Cardiac muscle cell (in vitro differentiated cells and primary cell): ENCODE data around the gene HSPA4L. TPM values are rescaled to one million over a fixed set of nuclear protein-coding genes. Genes with fewer than 3 reads are reported as not detected.

Experiments
- DNase-seq, 2 donors: peaks; one replicate each; pipeline versions ENCODE4 v3.0.0 to v3.0.0-alpha.2; 2010 to 2017; ENCODE audit warnings: low read depth in 1 of 2, low spot score in 1 of 2
- H3K27ac ChIP-seq: fragments of 200-600 bp; sonication (generic); 2 replicates; pipeline ENCODE4 v1.5.1; 2016
- H3K27me3 ChIP-seq: fragments of 200-600 bp; sonication (generic); 2 replicates; pipeline ENCODE4 v1.6.0; 2016; ENCODE audit warnings: control low read depth
- H3K36me3 ChIP-seq: fragments of 200-600 bp; sonication (generic); 2 replicates; pipeline ENCODE4 v1.5.1; 2016; ENCODE audit warnings: control low read depth
- H3K4me1 ChIP-seq: fragments of 200-600 bp; sonication (generic); 2 replicates; pipeline ENCODE4 v1.8.1; 2017; ENCODE audit warnings: low read depth, mild to moderate bottlenecking, mixed run types
- H3K4me3 ChIP-seq: fragments of 200-600 bp; sonication (generic); 2 replicates; pipeline ENCODE4 v1.5.1; 2016; ENCODE audit warnings: mild to moderate bottlenecking
- H3K9me3 ChIP-seq: fragments of 200-600 bp; sonication (generic); 2 replicates; pipeline ENCODE4 v1.5.1; 2017; ENCODE audit warnings: low read depth, mild to moderate bottlenecking, control low read depth
- polyA plus RNA-seq: library from polyadenylated mRNA; unstranded; fragments of >200 nt; fragmentation: Nextera tagmentation; extraction: Ambion mirVana; gene quantifications from 2 replicates; pipeline ENCODE4 v1.2.1, GENCODE V29; 2016
- total RNA-seq: library from RNA; depleted of rRNA; stranded (reverse); fragments of >200 nt; gene quantifications from 2 replicates; pipeline ENCODE4 v1.2.3, GENCODE V29; 2016
- TF ChIP-seq, protein P1 (sequence below): IDR thresholded peaks from 2 replicates; pipeline ENCODE4 v1.5.1; 2012; ENCODE audit warnings: low read depth, mild to moderate bottlenecking, low read length

Gene HSPA4L
- total and polyA plus RNA-seq, 2 experiments from 2014 or later: 2.4 to 2.6 TPM

DNA sequence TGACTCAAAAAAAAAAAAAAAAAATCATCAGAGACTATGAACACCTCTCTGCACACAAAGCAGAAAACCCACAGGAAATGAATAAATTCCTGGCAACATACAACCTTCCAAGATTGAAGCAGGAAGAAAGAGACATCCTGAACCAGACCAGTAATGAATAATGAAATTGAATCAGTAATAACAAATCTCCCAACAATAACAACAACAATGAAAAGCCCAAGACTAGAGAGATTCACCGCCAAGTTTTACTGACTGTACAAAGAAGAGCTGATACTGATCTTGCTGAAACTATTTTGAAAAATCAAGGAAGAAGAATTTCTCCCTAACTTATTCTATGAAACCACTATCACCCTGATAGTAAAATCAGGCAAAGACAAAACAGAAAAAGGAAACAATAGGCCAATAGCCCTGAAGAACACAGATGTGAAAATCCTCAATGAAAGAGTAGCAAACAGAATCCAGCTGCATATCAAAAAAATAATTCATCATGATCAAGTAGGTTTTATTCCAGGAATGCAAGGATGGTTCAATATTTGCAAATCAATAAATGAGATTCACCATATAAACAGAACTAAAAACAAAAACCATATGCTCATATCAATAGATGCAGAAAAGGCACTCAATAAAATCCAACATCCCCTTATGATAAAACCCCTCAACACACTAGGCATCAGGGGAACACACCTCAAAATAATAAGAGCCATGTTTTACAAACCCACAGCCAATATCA, 67.5 kb downstream of the HSPA4L start:
- DNase-seq: no peak
- H3K27ac ChIP-seq: no peak overlapping the region
- H3K27me3 ChIP-seq: no peaks in the 10 kb centered on the region
- no peaks in the 10 kb centered on the region for H3K9me3 ChIP-seq
- H3K4me3 ChIP-seq: no peak overlapping the region
- no peaks in the 10 kb centered on the region for H3K36me3 ChIP-seq
- H3K4me1 ChIP-seq: no peaks in the 10 kb centered on the region
- TF ChIP-seq, protein P1, sequence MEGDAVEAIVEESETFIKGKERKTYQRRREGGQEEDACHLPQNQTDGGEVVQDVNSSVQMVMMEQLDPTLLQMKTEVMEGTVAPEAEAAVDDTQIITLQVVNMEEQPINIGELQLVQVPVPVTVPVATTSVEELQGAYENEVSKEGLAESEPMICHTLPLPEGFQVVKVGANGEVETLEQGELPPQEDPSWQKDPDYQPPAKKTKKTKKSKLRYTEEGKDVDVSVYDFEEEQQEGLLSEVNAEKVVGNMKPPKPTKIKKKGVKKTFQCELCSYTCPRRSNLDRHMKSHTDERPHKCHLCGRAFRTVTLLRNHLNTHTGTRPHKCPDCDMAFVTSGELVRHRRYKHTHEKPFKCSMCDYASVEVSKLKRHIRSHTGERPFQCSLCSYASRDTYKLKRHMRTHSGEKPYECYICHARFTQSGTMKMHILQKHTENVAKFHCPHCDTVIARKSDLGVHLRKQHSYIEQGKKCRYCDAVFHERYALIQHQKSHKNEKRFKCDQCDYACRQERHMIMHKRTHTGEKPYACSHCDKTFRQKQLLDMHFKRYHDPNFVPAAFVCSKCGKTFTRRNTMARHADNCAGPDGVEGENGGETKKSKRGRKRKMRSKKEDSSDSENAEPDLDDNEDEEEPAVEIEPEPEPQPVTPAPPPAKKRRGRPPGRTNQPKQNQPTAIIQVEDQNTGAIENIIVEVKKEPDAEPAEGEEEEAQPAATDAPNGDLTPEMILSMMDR: no peak

DNA sequence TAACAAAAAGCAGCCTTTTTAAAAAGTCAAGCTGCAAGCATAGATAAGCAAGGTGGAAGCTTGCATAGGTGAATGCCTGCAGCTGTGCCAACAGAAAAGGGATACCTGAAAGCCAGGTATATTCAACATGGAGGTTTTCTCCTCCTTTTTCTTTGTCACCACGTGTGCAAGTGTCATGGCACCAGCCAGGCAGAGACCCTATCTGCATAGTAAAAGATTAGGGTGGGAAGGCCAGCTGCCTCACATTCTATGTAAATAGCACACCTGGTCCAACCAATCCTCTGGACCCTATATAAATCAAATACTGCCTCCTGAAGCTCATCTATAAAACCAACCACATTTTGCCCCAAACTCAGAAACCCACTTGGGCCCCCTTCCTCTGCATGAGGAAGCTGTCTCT, 70.5 kb downstream of the HSPA4L start:
- Histone ChIP-seq H3K9me3 (no peaks in the 10 kb centered on the region), H3K4me3 (no peak overlapping the region), H3K4me1 (no peaks in the 10 kb centered on the region), H3K36me3 (no peaks in the 10 kb centered on the region), H3K27ac (no peak overlapping the region), H3K27me3 (no peaks in the 10 kb centered on the region)
- TF ChIP-seq, protein P1: no peak
- no peak for DNase-seq

DNA sequence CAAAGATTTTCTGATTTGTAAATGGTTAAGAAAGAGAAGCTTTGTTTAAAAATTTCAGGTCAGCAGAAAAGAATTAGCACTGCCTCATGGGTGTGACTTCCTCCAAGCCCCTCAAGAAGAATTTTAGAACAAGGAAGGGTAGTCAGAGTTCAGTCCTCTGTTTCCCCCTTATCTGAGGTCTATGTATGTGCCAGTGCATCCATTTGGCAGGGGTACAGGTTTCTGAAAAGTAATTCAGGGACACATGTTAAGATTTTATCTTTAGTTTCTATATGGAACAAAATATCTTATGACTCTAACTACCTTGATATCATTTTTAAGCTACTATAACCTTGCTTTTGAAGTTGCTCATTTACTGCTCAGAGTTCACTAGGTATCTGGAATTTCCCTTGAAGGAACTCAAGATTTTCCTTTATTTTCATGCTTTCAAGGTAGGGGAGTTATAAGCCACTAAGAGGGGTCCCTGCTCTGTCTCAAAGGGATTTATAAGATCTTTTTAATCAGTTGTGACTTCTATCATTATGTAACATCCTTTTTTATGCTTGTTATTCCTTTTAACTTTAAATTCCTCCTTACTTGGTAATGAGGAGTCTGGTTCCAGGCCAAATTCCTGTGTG, 74.2 kb downstream of the HSPA4L start:
- Histone ChIP-seq H3K27ac (no peak overlapping the region), H3K4me3 (no peak overlapping the region), H3K27me3 (no peaks in the 10 kb centered on the region), H3K9me3 (no peaks in the 10 kb centered on the region), H3K36me3 (no peaks in the 10 kb centered on the region), H3K4me1 (no peaks in the 10 kb centered on the region)
- no peak for DNase-seq
- TF ChIP-seq, protein P1: no peak

DNA sequence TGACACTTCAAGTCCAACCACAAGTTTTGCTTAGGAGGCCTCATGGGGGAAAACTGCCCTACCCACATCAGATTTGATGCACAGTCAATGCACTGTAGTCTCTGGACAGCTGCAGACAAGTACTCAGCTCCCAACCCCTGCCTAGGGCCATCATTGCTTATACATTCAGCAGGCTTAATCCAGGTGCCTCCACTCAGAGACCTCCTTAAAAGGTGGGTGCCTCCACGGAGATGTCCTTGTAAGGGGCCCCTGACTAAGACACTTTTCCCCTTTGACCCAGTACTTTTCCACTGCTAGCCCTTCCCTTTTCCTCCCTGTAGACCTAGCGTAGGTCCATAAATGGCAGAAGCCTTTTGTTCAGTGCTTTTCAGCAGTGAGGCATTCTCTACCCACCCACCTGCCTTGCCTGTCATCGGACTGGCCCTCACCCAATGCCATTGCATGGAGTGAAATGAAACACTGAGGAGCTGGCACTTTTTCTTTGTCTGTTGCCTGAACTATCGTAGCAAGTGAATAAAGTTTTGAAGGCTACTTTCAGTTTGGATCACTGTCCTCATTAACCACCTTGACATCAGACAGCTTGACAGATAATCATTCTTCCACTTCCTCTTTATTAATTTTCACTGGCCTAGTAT, 74.8 kb downstream of the HSPA4L start:
- no peak overlapping the region for H3K4me3 ChIP-seq
- TF ChIP-seq, protein P1: no peak
- H3K27ac ChIP-seq: no peak overlapping the region
- H3K27me3 ChIP-seq: no peaks in the 10 kb centered on the region
- DNase-seq: peak in 1 of 2 donors; percentile 90
- no peaks in the 10 kb centered on the region for H3K4me1 ChIP-seq
- no peaks in the 10 kb centered on the region for H3K9me3 ChIP-seq
- H3K36me3 ChIP-seq: no peaks in the 10 kb centered on the region

DNA sequence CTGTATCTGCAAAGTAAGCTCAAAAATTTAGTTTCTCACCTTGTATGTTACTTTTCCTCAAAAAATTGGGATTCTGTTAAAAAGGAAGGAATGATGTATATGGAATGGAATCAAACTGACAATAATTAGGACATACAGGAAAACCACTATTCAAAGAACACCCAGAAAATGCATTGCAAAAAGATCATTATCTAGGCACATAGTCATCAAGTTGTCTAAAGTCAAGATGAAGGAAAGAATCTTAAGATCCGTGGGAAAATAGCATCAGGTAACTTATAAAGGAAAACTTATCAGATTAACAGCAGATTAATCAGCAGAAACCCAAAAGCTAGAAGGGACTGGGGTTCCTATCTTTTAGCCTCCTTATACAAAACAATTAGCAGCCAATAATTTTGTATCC, 75.5 kb downstream of the HSPA4L start:
- Histone ChIP-seq H3K4me3 (no peak overlapping the region), H3K4me1 (no peaks in the 10 kb centered on the region), H3K36me3 (no peaks in the 10 kb centered on the region), H3K27me3 (no peaks in the 10 kb centered on the region), H3K9me3 (no peaks in the 10 kb centered on the region), H3K27ac (no peak overlapping the region)
- DNase-seq: no peak
- TF ChIP-seq, protein P1: no peak
